A549 (cell line): ENCODE data around the gene PRKAG2. TPM values are rescaled to one million over a fixed set of nuclear protein-coding genes. Genes with fewer than 3 reads are reported as not detected.

ENCODE experiments used
- ATAC-seq, 2 experiments: fragments of 200-7000 bp in 1 of 2; fragments of >200 bp in 1 of 2; cut with Nextera tagmentation in 1 of 2; cut with Tn5 transposase in 1 of 2; 3 replicates each; pipeline versions ENCODE4 v1.8.0 to v1.9.1; 2018 to 2020; ENCODE audit warnings: mild to moderate bottlenecking in 1 of 2, moderate library complexity in 1 of 2
- CTCF ChIA-PET: fragments of 300-600 bp; sonication (Branson Sonifier 250); formaldehyde crosslinking; extraction: SDS; loops from one replicate; lab custom pipeline; 2021; ENCODE audit warnings: antibody characterized with exemption, inconsistent platforms; lab: Yijun Ruan, JAX
- POLR2A ChIA-PET: fragments of 350-600 bp; formaldehyde crosslinking; extraction: SDS; loops from one replicate; lab custom pipeline; 2021; ENCODE audit warnings: antibody characterized with exemption, inconsistent platforms; lab: Yijun Ruan, JAX
- DNase-seq, 2 experiments: peaks; one replicate each; pipeline versions ENCODE4 v3.0.0 to v3.0.0-alpha.2; 2011 to 2016; ENCODE audit warnings: low read depth in 1 of 2, low spot score in 1 of 2
- FAIRE-seq: peaks from 2 replicates; lab custom pipeline; 2011; peaks lifted over from hg19 to GRCh38; lab: Jason Lieb, UNC
- H3K27ac ChIP-seq, 2 experiments: fragments of >200 bp; sonication (Bioruptor Twin); formaldehyde crosslinking; 3 replicates each; pipeline ENCODE4 v1.5.1; 2016 to 2017
- H3K4me1 ChIP-seq: fragments of >200 bp; sonication (Bioruptor Twin); formaldehyde crosslinking; 3 replicates; pipeline ENCODE4 v1.6.1; 2016
- H3K4me2 ChIP-seq: fragments of >200 bp; sonication (Bioruptor Twin); formaldehyde crosslinking; 3 replicates; pipeline ENCODE4 v1.6.1; 2016
- H3K4me3 ChIP-seq: fragments of >200 bp; sonication (Bioruptor Twin); formaldehyde crosslinking; 3 replicates; pipeline ENCODE4 v1.5.1; 2016
- H3K9me3 ChIP-seq: fragments of >200 bp; sonication (Bioruptor Twin); formaldehyde crosslinking; 3 replicates; pipeline ENCODE4 v1.6.1; 2016
- BCL3 ChIP-seq: fragments of >200 bp; sonication (Bioruptor Twin); formaldehyde crosslinking; IDR thresholded peaks from 3 replicates; pipeline ENCODE4 v1.6.1; 2016
- BHLHE40 ChIP-seq: IDR thresholded peaks from 2 replicates; pipeline ENCODE4 v1.6.1; 2012; ENCODE audit warnings: low read depth, low read length, inconsistent platforms
- CEBPB ChIP-seq, 2 experiments: fragments of >200 bp in 1 of 2; sonication (Bioruptor Twin) in 1 of 2; formaldehyde crosslinking in 1 of 2; IDR thresholded peaks; 2 replicates each; pipeline ENCODE4 v1.6.1; 2012 to 2016
- CTCF ChIP-seq: fragments of >200 bp; sonication (Bioruptor Twin); formaldehyde crosslinking; IDR thresholded peaks from 3 replicates; pipeline ENCODE4 v1.5.1; 2016
- EHF ChIP-seq: fragments of 250-450 bp; sonication (Bioruptor Pico); IDR thresholded peaks from 2 replicates; pipeline ENCODE4 v1.5.0; 2020; ENCODE audit warnings: mild to moderate bottlenecking
- ELK1 ChIP-seq: fragments of 150-350 bp; IDR thresholded peaks from 2 replicates; pipeline ENCODE4 v1.6.1; 2014; ENCODE audit warnings: low read depth, mild to moderate bottlenecking, low read length
- FOSL2 ChIP-seq, 2 experiments: fragments of 450-650 bp in 1 of 2; fragments of >200 bp in 1 of 2; sonication (Bioruptor Twin) in 1 of 2; formaldehyde crosslinking; IDR thresholded peaks; 2 replicates each; pipeline versions ENCODE4 v1.5.0 to v1.6.1; 2016 to 2020; ENCODE audit warnings: mild to moderate bottlenecking in 1 of 2, moderate library complexity in 1 of 2
- FOXS1 ChIP-seq: fragments of 250-450 bp; sonication (Bioruptor Pico); IDR thresholded peaks from 2 replicates; pipeline ENCODE4 v1.5.0; 2020; ENCODE audit warnings: mild to moderate bottlenecking, moderate library complexity
- HOXA7 ChIP-seq: fragments of 250-450 bp; sonication (Bioruptor Pico); IDR thresholded peaks from 2 replicates; pipeline ENCODE4 v1.5.0; 2020; ENCODE audit warnings: mild to moderate bottlenecking, moderate library complexity
- HOXB5 ChIP-seq: fragments of 250-450 bp; sonication (Bioruptor Pico); IDR thresholded peaks from 2 replicates; pipeline ENCODE4 v1.5.0; 2020; ENCODE audit warnings: mild to moderate bottlenecking, moderate library complexity
- KDM1A ChIP-seq: fragments of 200-600 bp; sonication (generic); IDR thresholded peaks from 2 replicates; pipeline ENCODE4 v1.6.1; 2016; ENCODE audit warnings: low read depth, mild to moderate bottlenecking
- MAZ ChIP-seq: fragments of 150-350 bp; IDR thresholded peaks from 2 replicates; pipeline ENCODE4 v1.6.1; 2014; ENCODE audit warnings: antibody characterized with exemption, low read depth, low read length, borderline replicate concordance
- PBX3 ChIP-seq: IDR thresholded peaks from 2 replicates; pipeline ENCODE4 v1.6.1; 2012
- PHF8 ChIP-seq: fragments of 200-600 bp; sonication (generic); IDR thresholded peaks from 2 replicates; pipeline ENCODE4 v1.6.1; 2016; ENCODE audit warnings: low read depth, mild to moderate bottlenecking, antibody characterized with exemption, moderate library complexity, borderline replicate concordance
- POLR2A ChIP-seq: IDR thresholded peaks from 2 replicates; pipeline ENCODE4 v1.6.1; 2012; ENCODE audit warnings: mild to moderate bottlenecking, low read length
- RAD21 ChIP-seq, 2 experiments: fragments of >200 bp in 1 of 2; sonication (Bioruptor Twin) in 1 of 2; formaldehyde crosslinking in 1 of 2; IDR thresholded peaks in 1 of 2; conservative IDR thresholded peaks in 1 of 2; 2 replicates in 1 of 2; 3 replicates in 1 of 2; pipeline ENCODE4 v1.6.1; 2012 to 2018; ENCODE audit warnings: inconsistent platforms in 1 of 2
- RCOR1 ChIP-seq: fragments of 150-350 bp; IDR thresholded peaks from 2 replicates; pipeline ENCODE4 v1.6.1; 2014; ENCODE audit warnings: antibody characterized with exemption, low read length, low read depth
- REST ChIP-seq: fragments of 200-600 bp; sonication (generic); IDR thresholded peaks from 2 replicates; pipeline ENCODE4 v1.6.1; 2016; ENCODE audit warnings: antibody characterized with exemption, mild to moderate bottlenecking, moderate library complexity
- TFCP2L1 ChIP-seq: fragments of 250-450 bp; sonication (Bioruptor Pico); IDR thresholded peaks from 2 replicates; pipeline ENCODE4 v1.5.0; 2021; ENCODE audit warnings: mild to moderate bottlenecking
- WGBS: methylation state at CpG from one replicate; pipeline ENCODE4 v1.1.6; 2017; ENCODE audit errors: missing lambda C conversion rate; 5-methylcytosine and 5-hydroxymethylcytosine counted together
- polyA plus RNA-seq, 4 experiments: library from polyadenylated mRNA; depleted of rRNA in 3 of 4; stranded (reverse); fragments of >200 nt; fragmentation: RNase III in 1 of 4; extraction: RNeasy Plus Mini Kit Qiagen cat#74134 plus additional on column Dnase treatment in 1 of 4; gene quantifications; 2 replicates in 3 of 4; 3 replicates in 1 of 4; pipeline ENCODE4 v1.2.3, GENCODE V29; 2011 to 2017

The PRKAG2 gene
- polyA plus RNA-seq, 2 of the 4 experiments (the other 2 are of a cell fraction): 26.5 to 31.7 TPM

- TF ChIP-seq PBX3 (peak; percentile 74; the same call in 1 of the 2 replicates), POLR2A (no peak), ELK1 (no peak), PHF8 (no peak), CTCF (peak; percentile 94)
Measured at GRCh38 chr7:151754142-151754590, 122.7 kb downstream of the PRKAG2 start (continued).

GRCh38 chr7:151752816-151753595, 123.9 kb downstream of the PRKAG2 start:
- CTCF ChIA-PET: interaction anchor here (0.6 to 5.2 kb wide), 18 partner anchors 8 to 196 kb away, joined by 3 to 33 read pairs (median 7); no protein-coding TSS in a partner anchor
- 88% methylated on average over 19 of the region's 19 CpGs for WGBS
- POLR2A ChIA-PET: interaction anchor here (1.5 kb wide), 1 partner anchor 26 kb away, joined by 4 read pairs; no protein-coding TSS in a partner anchor
- Histone ChIP-seq H3K4me2 (no peak overlapping the region), H3K4me1 (peaks cover 43% of the 10 kb centered on the region), H3K9me3 (0 out of 3 replicates have a peak, but pooled peaks cover 2% of the 10 kb centered on the region), H3K27ac (peak overlapping the region; percentile 91 to 96), H3K4me3 (no peak overlapping the region)
- TF ChIP-seq FOXS1 (CRISPR knock-in tag): no peak
- FAIRE-seq: no peak
- DNase-seq: no peak
- no peak for ATAC-seq

- DNase-seq (no peak), ATAC-seq (no peak), FAIRE-seq (no peak)
- ChIA-PET CTCF (interaction anchor here (1.1 to 3.7 kb wide), 3 partner anchors 35 to 180 kb away, joined by 3 to 33 read pairs (median 4); no protein-coding TSS in a partner anchor), POLR2A (no interaction called here)
- TF ChIP-seq BHLHE40: no peak
- no peak for TF ChIP-seq ELK1
- no peak for TF ChIP-seq BCL3
- no peak for TF ChIP-seq HOXB5 (CRISPR knock-in tag)
- no peak for TF ChIP-seq TFCP2L1 (CRISPR knock-in tag)
- TF ChIP-seq RCOR1: no peak
- TF ChIP-seq PBX3: no peak
- TF ChIP-seq REST: no peak
- TF ChIP-seq HOXA7 (CRISPR knock-in tag): no peak
- no peak for TF ChIP-seq FOSL2 (IDR thresholded peaks at IDR 0.05)
- TF ChIP-seq FOSL2 (CRISPR knock-in tag; IDR thresholded peaks at IDR 0.05): no peak
- no peak for TF ChIP-seq RAD21 (conservative IDR thresholded peaks at IDR 0.05 in 1 of 2, IDR thresholded peaks at IDR 0.05 in 1 of 2)
- no peak for TF ChIP-seq EHF
- no peak for TF ChIP-seq MAZ
- TF ChIP-seq KDM1A: no peak
- no peak for TF ChIP-seq CEBPB (IDR thresholded peaks at IDR 0.05)
- H3K9me3 ChIP-seq: 0 out of 3 replicates have a peak, but pooled peaks cover 2% of the 10 kb centered on the region
- H3K4me1 ChIP-seq: peaks cover 45% of the 10 kb centered on the region
- no peak overlapping the region for H3K4me2 ChIP-seq
- H3K27ac ChIP-seq: peak overlapping the region in 1 of 2 experiments; percentile 19; a peak in 2 of 6 replicates
- no peak overlapping the region for H3K4me3 ChIP-seq
- 85% methylated on average over 8 of the region's 8 CpGs for WGBS
Measured at GRCh38 chr7:151752037-151752436, 124.9 kb downstream of the PRKAG2 start.
